Natural killer cell (primary cell): ENCODE measurements around the gene NEU4. TPM values are rescaled to one million over a fixed set of nuclear protein-coding genes. Genes with fewer than 3 reads are reported as not detected.
"Not testable (repeated sequence)": the region's sequence is repeated elsewhere in the genome, so short reads cannot be mapped to it uniquely, and the experiment has no call there.

Experiments
- ATAC-seq, 3 donors: fragments of 150-1000 bp in 2 of 3; fragments of 200-7000 bp in 1 of 3; cut with Tn5 transposase; 1 replicate in 1 of 3; 2 replicates in 2 of 3; pipeline ENCODE4 v1.10.0; 2021; ENCODE audit warnings: mild to moderate bottlenecking in 2 of 3, moderate library complexity in 2 of 3
- DNase-seq, 2 donors: peaks; one replicate each; pipeline versions ENCODE4 v3.0.0 to v3.0.0-alpha.2; 2013 to 2021; ENCODE audit warnings: mixed read lengths in 1 of 2
- H3K27ac ChIP-seq: one replicate; pipeline ENCODE4 v1.5.1; 2013; ENCODE audit warnings: mild to moderate bottlenecking, low read length
- H3K27me3 ChIP-seq: one replicate; pipeline ENCODE4 v1.6.1; 2013; ENCODE audit warnings: low read length; ENCODE audit not compliant: control insufficient read depth, insufficient read depth
- H3K36me3 ChIP-seq: one replicate; pipeline ENCODE4 v1.6.1; 2013; ENCODE audit warnings: low read length; ENCODE audit not compliant: control insufficient read depth, insufficient read depth
- H3K4me1 ChIP-seq: one replicate; pipeline ENCODE4 v1.6.1; 2013; ENCODE audit warnings: low read length; ENCODE audit not compliant: control insufficient read depth, insufficient read depth
- H3K4me3 ChIP-seq: one replicate; pipeline ENCODE4 v1.5.1; 2013; ENCODE audit warnings: low read length
- H3K9me3 ChIP-seq: one replicate; pipeline ENCODE4 v1.6.1; 2013; ENCODE audit warnings: low read length; ENCODE audit not compliant: control insufficient read depth, insufficient read depth
- H3K27ac Mint-ChIP-seq, 2 donors: one replicate each; pipeline ENCODE4 v1.8.0; 2022; ENCODE audit warnings: mild to moderate bottlenecking in 2 of 2, mixed read lengths in 2 of 2, moderate library complexity in 1 of 2
- H3K27me3 Mint-ChIP-seq, 2 donors: one replicate each; pipeline ENCODE4 v1.8.0; 2022; ENCODE audit warnings: low read depth in 2 of 2, mixed read lengths in 2 of 2
- H3K36me3 Mint-ChIP-seq: one replicate; pipeline ENCODE4 v1.8.0; 2022; ENCODE audit warnings: mixed read lengths
- H3K4me1 Mint-ChIP-seq, 2 donors: one replicate each; pipeline ENCODE4 v1.8.0; 2022; ENCODE audit warnings: mixed read lengths in 2 of 2
- H3K4me3 Mint-ChIP-seq: one replicate; pipeline ENCODE4 v1.8.0; 2022; ENCODE audit warnings: mild to moderate bottlenecking, moderate library complexity, mixed read lengths
- H3K9me3 Mint-ChIP-seq, 2 donors: one replicate each; pipeline ENCODE4 v1.8.0; 2022; ENCODE audit warnings: mixed read lengths in 2 of 2
- CTCF ChIP-seq: fragments of 200-600 bp; IDR thresholded peaks from one replicate; pipeline ENCODE4 v1.8.0; 2022; ENCODE audit warnings: antibody characterized with exemption
- WGBS: methylation state at CpG from one replicate; pipeline ENCODE4 v1.1.7; 2013; ENCODE audit warnings: missing lambda C conversion rate; ENCODE audit not compliant: insufficient coverage; 5-methylcytosine and 5-hydroxymethylcytosine counted together
- intact Hi-C: fragments of 100-400 bp; cut with micrococcal nuclease; formaldehyde crosslinking; loops from one replicate; pipeline ENCODE4 v1.14.2; 2022
- total RNA-seq, 4 donors: library from RNA; stranded (reverse); fragments of 120-200 nt in 1 of 4; gene quantifications; one replicate each; pipeline versions ENCODE4 v1.2.3 to v1.2.4, GENCODE V29; 2013 to 2022

The NEU4 gene
- total RNA-seq, 3 donors from 2014 or later (not counting 1 experiment from before 2014, with no cell fraction given) = 0.39 to 6.6 (median 2.2) TPM

DNA sequence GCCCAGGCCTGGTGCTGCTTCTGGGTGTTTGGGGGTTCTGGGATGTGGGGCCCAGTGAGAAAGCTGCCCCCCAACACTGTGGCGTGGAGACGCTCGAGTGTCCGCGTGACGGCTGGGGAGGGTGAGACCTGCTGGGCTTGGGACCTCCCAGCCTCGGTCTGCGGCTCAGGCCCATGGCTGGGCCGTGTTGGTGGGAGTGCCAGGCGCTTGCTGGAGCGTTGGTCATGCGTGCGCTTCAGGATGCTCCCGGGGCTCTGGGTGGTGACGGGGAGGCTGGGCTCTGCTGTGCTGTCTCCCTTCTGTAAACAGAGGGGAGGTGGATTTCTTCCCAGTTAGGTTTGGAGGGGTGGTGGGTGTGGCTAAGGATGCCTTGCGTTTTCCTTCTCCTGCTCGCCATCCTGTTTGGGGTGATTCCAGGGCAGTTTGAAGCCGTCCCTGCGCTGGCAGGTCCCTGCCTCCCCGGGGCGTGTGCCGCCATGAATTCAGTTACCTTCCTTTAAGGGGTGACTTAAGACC is 31.8 kb upstream of the NEU4 start:
- WGBS = 93% methylated on average over 22 of the region's 22 CpGs
- TF ChIP-seq CTCF = no peak
- Histone ChIP-seq H3K27me3 (peaks cover 8% of the 10 kb centered on the region), H3K27ac (no peak overlapping the region), H3K36me3 (no peaks in the 10 kb centered on the region), H3K9me3 (peaks cover 3% of the 10 kb centered on the region), H3K4me1 (peaks cover 4% of the 10 kb centered on the region), H3K4me3 (no peak overlapping the region)
- peaks cover under 1 to 8% of the 10 kb centered on the region in 2 donors for H3K27me3 Mint-ChIP-seq
- H3K9me3 Mint-ChIP-seq = no peaks in the 10 kb centered on the region
- no peaks in the 10 kb centered on the region for H3K36me3 Mint-ChIP-seq
- intact Hi-C loops = no loop called here
- H3K27ac Mint-ChIP-seq = no peak overlapping the region
- no peak overlapping the region for H3K4me3 Mint-ChIP-seq
- no peaks in the 10 kb centered on the region for H3K4me1 Mint-ChIP-seq
- DNase-seq (no peak), ATAC-seq (no peak)

- H3K27ac Mint-ChIP-seq = no peak overlapping the region
- Histone ChIP-seq H3K36me3 (no peaks in the 10 kb centered on the region), H3K27ac (no peak overlapping the region), H3K27me3 (peaks cover 6% of the 10 kb centered on the region), H3K4me1 (no peaks in the 10 kb centered on the region), H3K4me3 (no peak overlapping the region), H3K9me3 (peaks cover 3% of the 10 kb centered on the region)
- H3K9me3 Mint-ChIP-seq = no peaks in the 10 kb centered on the region
- 80% methylated on average over 21 of the region's 21 CpGs for WGBS
- no peak for TF ChIP-seq CTCF
- ATAC-seq (no peak), DNase-seq (no peak)
- H3K4me1 Mint-ChIP-seq = no peaks in the 10 kb centered on the region
- H3K36me3 Mint-ChIP-seq = no peaks in the 10 kb centered on the region
- no peak overlapping the region for H3K4me3 Mint-ChIP-seq
- H3K27me3 Mint-ChIP-seq = peaks cover 0 to 6% of the 10 kb centered on the region in 2 donors
- intact Hi-C loops = no loop called here
Measured at GRCh38 chr2:241777686-241778627, 31.0 kb upstream of the NEU4 start.

- Histone ChIP-seq H3K4me3 (no peak overlapping the region), H3K9me3 (peaks cover 3% of the 10 kb centered on the region), H3K27me3 (peaks cover 2% of the 10 kb centered on the region), H3K36me3 (no peaks in the 10 kb centered on the region), H3K4me1 (no peaks in the 10 kb centered on the region), H3K27ac (no peak overlapping the region)
- WGBS = 97% methylated on average over 5 of the region's 5 CpGs
- Mint-ChIP-seq H3K4me1 (no peaks in the 10 kb centered on the region), H3K27ac (no peak overlapping the region), H3K4me3 (no peak overlapping the region), H3K27me3 (peaks cover 3 to 6% of the 10 kb centered on the region in 2 donors), H3K36me3 (no peaks in the 10 kb centered on the region), H3K9me3 (no peaks in the 10 kb centered on the region)
- ATAC-seq = no peak
- intact Hi-C loops = no loop called here
- no peak for TF ChIP-seq CTCF
- no peak for DNase-seq
Measured at GRCh38 chr2:241780939-241781569, 27.9 kb upstream of the NEU4 start.

DNA sequence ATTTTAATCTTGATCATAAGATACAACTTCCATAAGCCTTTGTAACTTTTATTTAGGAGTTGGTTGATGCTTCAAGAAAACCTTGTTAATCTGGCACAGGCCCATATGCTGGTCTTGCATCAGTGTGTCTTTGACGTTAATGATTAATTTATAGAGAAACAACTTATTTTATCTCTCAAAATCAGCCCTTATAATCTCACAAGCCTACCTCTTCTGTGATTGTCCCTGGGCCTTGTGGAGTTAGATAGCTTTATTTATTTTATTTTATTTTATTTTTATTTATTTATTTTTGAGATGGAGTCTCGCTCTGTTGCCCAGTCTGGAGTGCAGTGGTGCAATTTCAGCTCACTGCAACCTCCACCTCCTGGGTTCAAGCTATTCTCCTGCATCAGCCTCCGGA is 26.9 kb upstream of the NEU4 start:
- WGBS = 100% methylated on average over 1 of the region's 3 CpGs

More for the DNA sequence above, 26.9 kb upstream of the NEU4 start:
- H3K27ac Mint-ChIP-seq, H3K9me3 Mint-ChIP-seq, ATAC-seq, H3K27me3 ChIP-seq, H3K4me1 ChIP-seq, H3K4me3 ChIP-seq, H3K27ac ChIP-seq, H3K36me3 ChIP-seq, intact Hi-C loops, DNase-seq, H3K9me3 ChIP-seq, H3K36me3 Mint-ChIP-seq, H3K27me3 Mint-ChIP-seq, H3K4me3 Mint-ChIP-seq, H3K4me1 Mint-ChIP-seq: not testable (repeated sequence)
